Measurements from ENCODE around the gene PLEKHO2.

PLEKHO2 gene

GRCh38 chr15:64912379-64913325 is 70.9 kb downstream of the PLEKHO2 start:
- TF ChIP-seq CTCF (IDR thresholded peaks at IDR 0.05) (no peak), ZFX (IDR thresholded peaks at IDR 0.05; ENCODE audit: borderline replicate concordance) (no peak)
- H3K27ac ChIP-seq: no peak overlapping the region

- no peak overlapping the region for H3K27ac ChIP-seq
- TF ChIP-seq CTCF (IDR thresholded peaks at IDR 0.05) (no peak), ZFX (IDR thresholded peaks at IDR 0.05; ENCODE audit: borderline replicate concordance) (no peak)
These were observed 74.0 kb downstream of the PLEKHO2 start for GRCh38 chr15:64915518-64916227.

- no peak for TF ChIP-seq CTCF (IDR thresholded peaks at IDR 0.05)
- no peak for TF ChIP-seq ZFX (IDR thresholded peaks at IDR 0.05; ENCODE audit: borderline replicate concordance)
- H3K27ac ChIP-seq: no peak overlapping the region
These were observed 74.7 kb downstream of the PLEKHO2 start for GRCh38 chr15:64916365-64916764.

GRCh38 chr15:64917211-64917610 is 75.5 kb downstream of the PLEKHO2 start:
- TF ChIP-seq CTCF (IDR thresholded peaks at IDR 0.05) (no peak), ZFX (IDR thresholded peaks at IDR 0.05; ENCODE audit: borderline replicate concordance) (no peak)
- H3K27ac ChIP-seq: no peak overlapping the region
